Midbrain (tissue), 1 donor: ENCODE measurements around the gene ADAMTS9.

ENCODE experiments used
- DNase-seq: peaks from one replicate; lab custom pipeline; 2025; lab: John Stamatoyannopoulos, UW

Gene ADAMTS9

GRCh38 chr3:64533617-64534317 is 154.0 kb downstream of the ADAMTS9 start:
- DNase-seq = peak; percentile 83

DNA sequence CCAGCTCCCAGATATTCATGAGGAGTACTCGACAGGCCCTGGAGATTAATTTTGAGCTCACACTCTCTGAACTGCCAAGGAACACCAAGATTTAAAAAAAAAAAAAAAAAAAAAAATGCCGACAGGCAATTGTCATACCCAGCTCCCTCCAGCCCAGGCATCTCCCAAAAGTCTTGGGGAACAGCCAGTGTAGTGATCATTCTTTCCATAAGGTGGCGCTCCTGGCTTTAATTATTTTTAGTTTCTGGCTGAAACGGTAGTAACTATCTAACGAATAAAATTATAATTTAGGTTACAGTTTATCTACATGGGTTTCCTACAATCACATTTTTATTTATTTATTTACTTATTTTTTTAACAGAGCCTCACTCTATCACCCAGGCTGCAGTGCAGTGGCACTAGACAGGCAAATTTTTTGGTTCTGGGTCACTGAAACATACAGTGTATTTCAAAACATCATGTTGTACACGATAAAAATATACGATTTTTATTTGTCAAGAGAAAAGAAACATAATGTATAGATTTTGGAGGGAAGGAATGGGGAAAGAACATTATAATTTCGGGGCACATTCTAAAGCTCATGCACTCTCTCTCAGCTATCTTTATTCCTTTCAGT is 157.3 kb downstream of the ADAMTS9 start:
- peak; percentile 77 for DNase-seq

DNA sequence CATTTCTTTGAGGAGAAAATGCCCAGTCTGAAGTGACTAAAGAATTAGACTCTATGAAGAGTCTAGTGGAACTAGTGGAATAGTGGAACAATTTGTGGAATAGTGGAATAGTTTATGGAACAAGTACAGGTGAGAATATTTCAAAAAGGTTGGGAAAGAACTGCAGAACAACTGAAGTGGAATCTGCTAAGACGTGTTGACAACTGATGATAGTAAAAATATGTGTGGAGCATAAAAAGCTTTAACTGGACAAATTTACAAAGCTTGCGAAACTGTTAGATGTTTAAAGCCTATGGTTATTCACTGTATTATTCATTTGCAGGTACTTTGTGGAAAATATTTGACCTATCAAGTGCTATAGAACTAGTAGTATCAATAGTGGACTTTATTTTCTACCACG is 164.5 kb downstream of the ADAMTS9 start:
- DNase-seq = no peak

GRCh38 chr3:64520334-64520733 is 167.5 kb downstream of the ADAMTS9 start:
- DNase-seq = no peak

- DNase-seq = no peak
Measured at GRCh38 chr3:64518950-64519349, 168.8 kb downstream of the ADAMTS9 start.

GRCh38 chr3:64518496-64518895 is 169.3 kb downstream of the ADAMTS9 start:
- DNase-seq = no peak

DNA sequence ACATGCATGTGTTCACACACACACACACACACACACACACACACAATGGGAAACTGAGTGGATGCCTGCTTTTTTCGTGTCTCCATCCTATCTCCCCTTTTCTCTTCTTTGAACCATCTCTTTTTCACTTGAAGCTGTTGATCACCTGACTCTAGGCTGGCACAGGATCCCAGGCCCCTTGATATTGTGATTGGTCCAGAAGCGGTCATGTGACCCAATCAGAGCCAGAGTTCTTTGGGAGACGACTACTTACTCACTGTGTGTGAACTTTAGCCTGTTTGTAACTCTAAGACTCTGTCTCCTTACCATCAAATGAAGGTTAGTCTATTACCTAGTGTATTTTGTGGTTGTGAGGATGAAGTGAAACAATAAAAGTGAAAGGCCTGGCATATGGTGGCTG is 172.9 kb downstream of the ADAMTS9 start:
- no peak for DNase-seq

- DNase-seq = no peak
Measured at GRCh38 chr3:64509206-64509605, 178.6 kb downstream of the ADAMTS9 start.

GRCh38 chr3:64508140-64508539 is 179.7 kb downstream of the ADAMTS9 start:
- DNase-seq = no peak

DNA sequence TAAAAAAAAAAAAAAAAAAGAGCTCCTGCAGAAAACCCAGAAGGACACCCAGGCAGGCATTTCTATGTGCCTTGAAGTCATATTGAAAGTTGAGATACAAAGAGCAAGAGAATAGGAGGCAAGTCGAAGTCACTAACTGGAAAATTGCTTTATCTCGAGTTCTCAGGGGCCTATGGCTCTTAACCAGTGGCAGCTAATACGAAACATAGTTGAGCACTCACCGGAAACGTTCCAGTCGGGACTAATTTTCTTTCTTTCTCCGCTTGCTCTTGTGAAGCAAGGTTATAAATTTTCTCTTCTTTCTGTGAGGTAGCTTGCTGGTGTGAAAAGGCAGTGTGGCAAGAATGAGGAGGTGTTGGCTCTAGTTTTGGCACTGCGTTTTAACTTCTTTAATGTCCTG is 181.5 kb downstream of the ADAMTS9 start:
- DNase-seq = no peak

DNA sequence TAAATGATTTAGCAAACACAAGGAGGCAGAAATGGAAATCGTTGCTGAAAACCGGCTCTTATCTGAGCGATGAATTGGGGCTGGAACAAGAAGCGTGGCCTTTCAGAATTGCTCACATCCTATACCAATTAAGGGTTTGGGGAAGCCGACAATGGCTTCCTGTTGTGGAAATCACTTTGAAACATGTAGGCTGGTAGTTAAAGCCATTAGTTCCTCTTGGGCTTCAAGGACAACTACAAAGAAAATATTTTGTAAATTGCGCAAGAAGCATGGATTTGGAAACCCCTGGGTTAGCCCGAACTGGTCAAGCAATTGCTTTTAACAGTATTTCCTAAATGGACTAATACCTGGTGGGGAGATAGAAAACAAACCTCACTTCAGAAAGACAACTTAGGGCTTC is 182.4 kb downstream of the ADAMTS9 start:
- DNase-seq = no peak

DNA sequence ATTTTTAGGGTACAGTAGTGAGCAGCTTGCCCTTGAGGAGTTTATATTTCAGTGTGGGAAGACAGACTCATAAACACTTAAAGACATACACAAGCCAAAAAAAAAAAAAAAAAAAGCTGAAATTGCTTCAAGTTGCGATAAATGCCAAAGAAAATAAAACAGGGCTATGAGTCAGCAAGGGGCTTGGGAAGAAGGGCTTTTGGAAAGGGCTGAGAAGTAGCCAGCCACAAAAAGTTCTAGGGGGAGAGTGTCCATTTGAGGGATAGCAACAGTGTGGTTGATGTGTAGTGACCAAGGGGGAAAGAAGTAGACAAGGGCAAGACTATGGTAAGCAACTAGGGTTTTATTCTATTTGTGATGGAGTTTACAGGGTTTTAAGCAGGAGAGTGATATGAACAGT is 185.5 kb downstream of the ADAMTS9 start:
- no peak for DNase-seq

GRCh38 chr3:64501298-64501906 is 186.4 kb downstream of the ADAMTS9 start:
- DNase-seq = no peak

DNA sequence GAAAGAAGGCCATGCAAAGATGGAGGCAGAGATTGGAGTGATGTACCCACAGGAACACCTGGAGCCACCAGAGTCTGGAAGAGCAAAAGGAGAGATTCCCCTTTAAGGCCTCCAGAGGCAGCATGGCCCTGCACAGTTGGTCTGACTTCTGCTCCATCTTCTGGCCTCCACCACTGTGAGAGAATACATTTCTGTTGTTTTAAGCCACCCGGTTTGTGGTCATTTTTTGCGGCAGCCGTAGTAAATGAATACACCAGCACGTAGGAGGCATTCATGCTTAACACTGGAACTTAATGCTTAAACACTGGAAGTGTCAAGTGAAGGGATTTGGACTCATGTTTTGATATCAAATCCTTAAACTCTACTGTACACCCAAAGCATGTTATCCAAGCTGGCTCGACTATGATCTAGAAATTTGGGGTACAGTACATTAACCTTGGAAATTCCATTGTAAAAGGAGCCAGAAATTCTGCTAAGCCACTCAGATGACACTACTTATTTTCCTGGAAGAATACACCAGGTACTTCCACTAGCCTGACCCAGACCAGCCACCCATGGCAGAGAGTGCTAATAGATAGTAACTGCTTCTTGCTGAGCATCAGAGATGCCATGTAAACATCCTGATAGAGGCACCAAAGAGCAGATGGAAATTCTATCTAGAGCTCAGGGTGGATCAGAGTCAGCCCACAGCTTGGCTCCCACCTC is 190.9 kb downstream of the ADAMTS9 start:
- no peak for DNase-seq

DNA sequence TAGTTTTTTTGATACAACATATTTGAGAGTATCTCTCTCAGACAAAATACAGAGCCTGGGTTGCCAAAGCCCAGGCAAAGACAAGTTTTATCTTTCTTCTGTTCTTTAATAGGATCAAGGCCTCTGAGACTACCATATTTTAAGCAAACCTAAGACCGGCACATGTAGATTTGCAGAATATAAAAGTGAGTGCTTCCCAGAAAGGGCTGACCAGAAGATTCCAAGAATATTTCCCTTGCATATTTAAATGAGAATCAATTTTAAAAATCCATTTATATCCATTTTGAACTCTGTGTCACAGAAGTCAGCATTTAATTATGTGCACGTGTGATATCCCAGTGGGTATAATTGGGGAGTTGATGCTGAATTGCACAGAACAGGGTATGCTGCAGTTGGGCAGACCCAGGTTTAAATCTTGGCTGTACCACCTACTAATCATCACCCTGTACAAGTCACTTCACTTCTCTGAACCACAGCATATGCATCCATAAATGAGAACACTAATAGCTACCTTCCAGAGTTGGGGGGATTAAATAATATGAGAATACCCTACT is 191.9 kb downstream of the ADAMTS9 start:
- DNase-seq = no peak

- no peak for DNase-seq
Measured at GRCh38 chr3:64495121-64495780, 192.5 kb downstream of the ADAMTS9 start.

- DNase-seq = no peak
Measured at GRCh38 chr3:64494526-64494925, 193.3 kb downstream of the ADAMTS9 start.

DNA sequence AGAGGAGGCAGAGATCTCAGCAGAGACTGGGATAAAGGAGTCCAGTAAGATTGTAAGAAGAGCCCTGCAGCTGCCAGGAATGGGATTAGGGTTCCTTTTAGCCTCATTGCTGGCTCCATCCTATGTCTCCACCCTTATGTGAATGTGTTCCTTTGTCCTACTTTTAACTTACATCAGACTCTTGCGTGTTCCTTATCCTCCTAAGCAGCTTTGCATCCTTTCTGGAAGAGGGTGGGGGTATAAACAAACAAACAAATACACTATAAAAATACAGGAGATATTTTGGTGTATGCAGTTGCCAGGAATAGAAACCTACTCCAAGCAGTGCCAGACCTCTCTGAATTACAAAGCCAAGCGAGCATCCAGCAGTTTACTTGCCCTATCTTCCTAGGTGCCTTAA is 194.7 kb downstream of the ADAMTS9 start:
- DNase-seq = no peak

DNA sequence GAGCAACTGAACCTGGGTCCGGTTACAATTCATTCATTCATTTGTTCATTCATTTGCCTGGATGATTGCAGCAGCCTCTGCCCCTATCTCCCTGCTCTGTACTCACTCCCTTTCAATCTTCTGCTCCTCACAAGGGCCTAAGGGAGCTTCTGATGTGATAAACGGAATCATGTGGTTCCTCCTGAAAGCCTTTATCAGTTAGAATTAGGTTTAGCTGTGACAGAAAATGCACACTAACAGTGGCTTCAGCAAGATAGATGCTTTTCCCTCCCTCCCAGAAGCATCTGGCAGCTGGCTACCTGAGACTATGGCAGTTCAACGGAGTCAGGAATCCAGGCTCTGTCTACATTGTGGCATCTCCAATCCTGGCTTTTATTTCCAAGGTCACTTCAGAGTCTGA is 196.0 kb downstream of the ADAMTS9 start:
- no peak for DNase-seq

DNA sequence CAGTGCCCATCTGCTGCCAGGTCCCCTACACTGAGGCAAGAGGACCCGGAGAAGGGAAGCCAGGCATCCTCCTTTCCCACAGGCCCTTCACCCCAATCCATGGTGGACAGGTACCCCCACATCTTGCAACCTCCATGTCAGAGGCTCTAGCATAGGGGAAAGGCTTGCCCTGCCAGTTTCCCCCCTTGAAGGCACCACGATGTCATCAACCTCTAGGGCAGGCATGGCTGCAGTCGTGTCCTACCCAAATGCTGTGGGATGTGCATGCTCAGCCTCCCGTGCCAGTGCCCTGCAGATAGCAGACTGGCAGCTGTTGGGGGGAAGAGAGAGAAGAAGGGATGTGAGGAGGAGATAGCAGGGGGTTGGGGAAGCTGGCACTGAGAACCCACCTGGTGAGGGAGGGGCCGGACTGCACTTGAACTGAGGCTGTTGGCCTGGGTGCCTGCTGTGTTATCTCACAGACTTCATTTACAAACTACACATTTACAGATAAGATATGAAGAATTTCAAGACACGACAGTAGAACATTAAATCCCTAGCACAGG is 197.5 kb downstream of the ADAMTS9 start:
- no peak for DNase-seq

- no peak for DNase-seq
Measured at GRCh38 chr3:64489361-64490044, 198.3 kb downstream of the ADAMTS9 start.
